ENCODE results near the gene S1PR5.
"Not testable (repeated sequence)": the region's sequence is repeated elsewhere in the genome, so short reads cannot be mapped to it uniquely, and the experiment has no call there.

The S1PR5 gene

GRCh38 chr19:10544242-10544752 is 27.1 kb upstream of the S1PR5 start:
- no peak for DNase-seq (ENCODE audit: low spot score)

DNA sequence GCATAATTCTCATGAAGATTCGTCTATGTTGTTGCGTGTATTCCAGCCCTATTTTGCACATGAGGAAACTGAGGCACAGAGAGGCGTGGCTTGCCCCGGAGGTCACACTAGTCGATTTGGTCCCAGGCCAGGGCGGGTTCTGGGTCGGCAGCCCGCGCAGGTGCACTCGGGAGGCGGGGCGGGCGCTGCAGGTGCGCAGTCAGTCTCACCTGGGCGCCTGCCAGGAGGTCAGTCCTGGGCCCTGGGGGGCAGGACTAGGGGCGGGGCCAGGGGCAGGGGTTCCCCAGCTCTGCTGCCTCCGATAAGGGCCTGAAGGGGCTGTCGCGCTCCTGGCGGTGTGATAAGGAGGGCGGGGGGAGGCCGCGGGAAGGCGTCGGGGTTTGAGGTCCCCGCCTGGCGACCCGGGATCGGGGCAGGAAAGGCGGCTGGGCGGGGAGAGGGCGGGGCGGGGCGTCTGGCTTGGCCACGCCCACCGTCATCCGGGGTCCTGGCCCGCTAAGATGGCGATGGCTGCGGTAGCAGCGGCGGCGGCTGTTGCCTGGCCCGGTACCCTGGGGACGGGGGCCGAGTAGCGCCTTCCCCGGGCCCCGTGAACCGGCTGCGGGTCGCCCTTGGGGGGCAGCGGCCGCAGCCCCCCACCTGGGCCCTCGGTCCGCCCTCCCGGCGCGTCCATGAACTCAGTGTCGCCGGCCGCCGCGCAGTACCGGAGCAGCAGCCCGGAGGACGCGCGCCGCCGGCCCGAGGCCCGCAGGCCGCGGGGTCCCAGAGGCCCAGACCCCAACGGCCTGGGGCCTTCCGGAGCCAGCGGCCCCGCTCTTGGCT is 26.4 kb upstream of the S1PR5 start, which contains the start of gene ATG4D:
Gene ATG4D (plus strand): TSS at position 485 of the 822 bp plus-strand sequence. CDS start 187 bp downstream, at position 672.
- DNase-seq (ENCODE audit: low spot score) = peak; percentile 97

- no peak for DNase-seq (ENCODE audit: low spot score)
These were observed 25.8 kb upstream of the S1PR5 start for GRCh38 chr19:10543059-10543419.

DNA sequence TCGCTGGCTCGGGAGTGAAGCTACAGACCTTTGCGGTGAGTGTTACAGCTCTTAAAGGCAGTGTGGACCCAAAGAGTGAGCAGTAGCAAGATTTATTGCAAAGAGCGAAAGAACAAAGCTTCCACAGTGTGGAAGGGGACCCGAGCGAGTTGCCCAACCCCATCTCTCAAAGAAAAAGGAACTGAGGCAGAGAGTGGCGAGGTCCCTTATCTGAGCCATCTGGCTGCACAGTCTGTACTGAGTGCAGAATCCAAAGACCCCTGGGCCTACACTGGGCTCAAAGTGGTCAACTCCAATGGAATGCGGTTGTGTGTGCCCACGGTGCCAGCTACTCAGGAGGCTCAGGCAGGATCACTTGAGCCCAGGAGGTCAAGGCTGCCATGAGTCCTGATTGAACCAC is 21.8 kb upstream of the S1PR5 start:
- not testable (repeated sequence) for DNase-seq (ENCODE audit: low spot score)

GRCh38 chr19:10538204-10538983 is 21.1 kb upstream of the S1PR5 start:
- no peak for DNase-seq (ENCODE audit: low spot score)

GRCh38 chr19:10537668-10538067 is 20.4 kb upstream of the S1PR5 start:
- DNase-seq (ENCODE audit: low spot score) = no peak

DNA sequence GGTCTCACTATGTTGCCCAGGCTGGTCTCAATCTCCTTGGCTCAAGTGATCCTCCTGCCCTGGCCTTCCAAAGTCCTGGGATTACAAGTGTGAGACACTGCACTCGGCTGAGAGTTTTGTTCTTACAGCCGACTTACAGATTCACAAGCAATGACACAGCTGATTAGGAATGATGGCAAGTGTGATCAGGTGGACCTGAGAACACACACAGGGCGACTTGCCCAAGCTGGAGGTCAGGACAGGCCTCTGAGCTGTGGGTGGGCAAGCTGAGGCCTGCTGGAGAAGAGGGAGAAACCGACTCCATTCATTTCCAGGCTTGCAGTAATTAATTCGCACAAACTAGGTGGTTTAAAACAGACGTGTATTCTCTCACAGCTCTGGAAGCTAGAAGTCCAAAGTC is 18.4 kb upstream of the S1PR5 start:
- no peak for DNase-seq (ENCODE audit: low spot score)

DNA sequence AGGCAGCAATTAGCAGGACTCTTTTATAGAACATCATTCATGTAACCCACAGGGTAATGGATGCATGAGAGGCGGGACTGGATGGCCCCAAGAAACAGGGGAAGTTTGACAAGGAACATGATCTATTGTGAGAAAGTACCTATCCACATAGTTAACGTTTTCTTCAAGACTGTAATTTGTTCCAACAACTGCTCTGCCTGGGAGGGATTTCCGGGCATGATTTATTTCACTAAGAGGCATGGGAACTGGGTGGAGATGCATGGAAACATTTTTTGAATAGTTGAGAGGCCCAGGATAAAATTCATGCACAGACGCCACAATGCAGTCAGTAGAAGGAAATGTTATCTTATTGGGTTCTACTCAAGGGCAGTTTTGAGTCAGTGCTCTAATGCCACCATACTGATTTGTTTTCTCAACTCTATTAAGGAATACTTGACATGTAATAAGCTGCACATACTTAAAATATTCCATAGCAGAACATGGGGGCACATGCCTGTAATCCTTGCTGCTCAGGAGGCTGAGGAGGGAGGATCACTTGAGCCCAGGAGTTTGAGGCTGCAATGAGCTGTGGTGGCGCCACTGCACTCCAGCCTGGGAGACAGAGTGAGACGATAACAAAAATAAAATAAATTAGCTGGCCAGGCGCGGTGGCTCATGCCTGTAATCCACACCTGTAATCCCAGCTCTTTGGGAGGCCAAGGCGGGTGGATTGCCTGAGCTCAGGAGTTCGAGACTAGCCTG is 16.6 kb upstream of the S1PR5 start:
- DNase-seq (ENCODE audit: low spot score) = peak; percentile 86

DNA sequence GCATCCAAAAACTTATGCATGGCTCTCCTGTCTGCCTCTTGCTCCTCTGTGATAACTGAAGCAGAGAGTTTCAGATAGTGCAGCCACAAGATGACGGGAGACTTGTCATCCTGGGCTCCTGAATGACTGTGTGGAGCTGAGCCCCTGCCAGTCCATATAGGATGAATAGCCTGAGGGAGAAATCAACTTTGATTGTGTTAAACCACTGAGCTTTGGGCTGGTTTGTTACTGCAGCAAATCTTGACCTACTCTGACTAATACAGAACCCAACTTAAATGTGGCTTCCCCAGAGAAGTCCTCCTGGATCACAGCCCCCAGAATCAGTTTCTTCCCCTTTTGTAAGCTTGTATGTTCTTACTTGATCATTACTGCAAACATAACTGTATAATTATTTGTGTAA is 15.2 kb upstream of the S1PR5 start:
- no peak for DNase-seq (ENCODE audit: low spot score)

- DNase-seq (ENCODE audit: low spot score) = not testable (repeated sequence)
These were observed 9.6 kb upstream of the S1PR5 start for GRCh38 chr19:10526887-10527286.

- DNase-seq (ENCODE audit: low spot score) = no peak
These were observed 8.4 kb upstream of the S1PR5 start for GRCh38 chr19:10525636-10526035.

- DNase-seq (ENCODE audit: low spot score) = no peak
These were observed 5.9 kb upstream of the S1PR5 start for GRCh38 chr19:10523135-10523636.

DNA sequence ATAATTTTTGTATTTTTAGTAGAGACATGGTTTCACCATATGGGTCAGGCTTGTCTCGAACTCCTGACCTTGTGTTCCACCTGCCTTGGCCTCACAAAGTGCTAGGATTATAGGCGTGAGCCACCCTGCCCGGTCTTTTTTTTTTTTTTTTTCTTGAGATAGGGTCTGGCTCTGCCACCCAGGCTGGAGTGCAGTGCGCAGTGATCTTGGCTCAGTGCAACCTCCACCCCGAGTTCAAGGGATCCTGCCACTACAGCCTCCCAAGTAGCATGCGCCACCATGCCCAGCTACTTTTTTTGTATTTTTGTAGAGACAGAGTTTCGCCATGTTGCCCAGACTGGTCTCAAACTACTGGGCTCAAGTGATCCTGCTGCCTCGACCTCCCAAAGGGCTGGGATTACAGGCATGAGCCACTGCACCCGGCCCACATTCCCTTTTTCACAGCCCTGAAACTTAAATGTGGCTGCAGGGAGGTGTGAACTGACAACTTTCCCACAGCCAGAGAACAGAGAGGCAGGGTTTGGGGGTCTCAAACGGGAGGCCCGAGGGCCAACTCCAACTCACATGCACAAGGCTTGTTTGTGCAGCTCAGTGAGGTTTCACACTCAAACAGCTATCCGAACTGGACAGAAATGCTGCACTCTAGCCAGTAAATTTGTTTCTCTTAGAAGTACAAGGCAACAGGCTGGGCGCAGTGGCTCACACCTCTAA is 4.4 kb upstream of the S1PR5 start:
- DNase-seq (ENCODE audit: low spot score) = no peak

- no peak for DNase-seq (ENCODE audit: low spot score)
These were observed 3.5 kb upstream of the S1PR5 start for GRCh38 chr19:10520652-10521318.

- no peak for DNase-seq (ENCODE audit: low spot score)
These were observed 2.2 kb upstream of the S1PR5 start for GRCh38 chr19:10519421-10519820.

DNA sequence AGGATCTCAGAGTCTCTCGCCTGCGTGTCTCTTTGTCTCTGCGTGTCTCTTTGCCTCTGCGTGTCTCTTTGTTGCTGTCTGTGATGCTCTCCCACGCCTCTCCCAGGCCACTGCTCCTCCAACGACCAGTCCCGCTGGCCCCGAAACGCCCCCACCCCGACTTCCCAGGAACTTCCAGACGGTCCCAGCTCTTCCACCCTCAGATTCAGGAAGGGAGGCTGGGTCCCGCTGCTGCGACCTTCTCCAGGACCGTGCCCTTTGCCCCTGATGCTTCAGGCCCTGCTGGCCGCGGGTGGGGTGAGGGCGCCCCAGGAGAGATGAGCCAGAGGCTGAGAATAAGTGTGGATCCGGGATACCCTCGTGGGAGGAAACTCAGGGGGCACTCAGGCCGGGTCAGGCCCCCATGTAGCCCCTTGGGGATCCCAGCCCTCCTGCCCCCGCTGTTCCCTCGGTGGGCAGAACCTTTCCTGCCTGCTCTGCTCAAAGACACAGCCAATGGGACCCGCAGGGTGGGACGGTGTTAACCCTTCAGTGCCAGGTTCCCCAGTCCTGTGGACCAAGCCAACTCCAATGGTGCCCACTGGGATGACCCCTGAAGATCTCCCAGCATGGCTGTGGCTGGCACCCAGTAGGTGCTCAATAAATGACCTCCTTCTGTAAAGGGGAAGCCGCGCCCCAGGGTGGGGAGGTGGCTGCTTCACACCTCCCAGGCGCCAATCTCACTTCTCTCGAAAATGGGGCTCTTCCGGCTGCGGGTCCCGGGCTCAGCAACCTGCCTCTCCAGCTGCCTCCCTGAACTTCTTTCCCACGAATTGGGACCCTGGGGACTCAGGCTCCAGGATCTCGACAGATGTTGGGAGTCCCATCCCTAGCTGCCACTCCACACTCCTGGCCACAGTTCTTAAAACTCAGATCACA is 1.5 kb upstream of the S1PR5 start:
- DNase-seq (ENCODE audit: low spot score) = no peak

- peak; percentile 83 for DNase-seq (ENCODE audit: low spot score)
These were observed 655 bp upstream of the S1PR5 start for GRCh38 chr19:10517760-10518443.

DNA sequence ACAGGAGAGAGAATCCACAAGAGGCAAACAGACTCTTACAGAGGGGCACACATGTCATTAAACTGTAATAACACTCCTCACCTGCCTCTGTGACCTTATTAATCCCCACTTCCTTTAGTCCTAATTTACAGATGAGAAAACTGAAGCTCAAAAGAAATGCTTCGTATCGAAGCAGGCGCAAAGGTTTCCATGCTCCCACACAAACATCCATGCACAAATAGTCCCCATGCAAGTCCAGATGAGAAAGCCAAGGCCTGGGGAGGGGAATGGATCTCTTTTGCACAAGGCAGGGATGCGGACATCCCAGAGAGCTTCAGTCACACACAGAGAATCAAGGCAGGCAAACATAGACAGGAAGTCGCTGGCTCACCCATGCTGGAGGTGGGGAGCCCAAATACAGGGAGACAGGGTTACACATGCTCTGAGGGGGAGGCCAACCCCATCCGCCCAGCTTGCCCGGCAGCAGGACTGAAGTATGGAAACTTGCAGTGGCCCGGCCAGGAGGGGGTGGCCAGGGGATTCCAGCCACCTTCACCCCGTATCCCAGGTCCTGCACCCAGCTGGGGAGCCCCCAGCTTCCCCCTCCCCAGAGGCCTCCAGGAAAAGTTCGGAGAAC is 468 bp downstream of the S1PR5 start:
- peak; percentile 83 for DNase-seq (ENCODE audit: low spot score)

- DNase-seq (ENCODE audit: low spot score) = no peak
These were observed 1.2 kb downstream of the S1PR5 start for GRCh38 chr19:10516064-10516385.
